Amniotic epithelial cell (primary cell): Measurements from ENCODE around the gene TOR2A.
"Not testable (repeated sequence)": the region's sequence is repeated elsewhere in the genome, so short reads cannot be mapped to it uniquely, and the experiment has no call there.

Experiments used
- DNase-seq: peaks from one replicate; pipeline ENCODE4 v3.0.0-alpha.2; 2010; ENCODE audit warnings: low read depth

The TOR2A gene

GRCh38 chr9:127768698-127769097 is 33.6 kb upstream of the TOR2A start:
- DNase-seq, result no peak

DNA sequence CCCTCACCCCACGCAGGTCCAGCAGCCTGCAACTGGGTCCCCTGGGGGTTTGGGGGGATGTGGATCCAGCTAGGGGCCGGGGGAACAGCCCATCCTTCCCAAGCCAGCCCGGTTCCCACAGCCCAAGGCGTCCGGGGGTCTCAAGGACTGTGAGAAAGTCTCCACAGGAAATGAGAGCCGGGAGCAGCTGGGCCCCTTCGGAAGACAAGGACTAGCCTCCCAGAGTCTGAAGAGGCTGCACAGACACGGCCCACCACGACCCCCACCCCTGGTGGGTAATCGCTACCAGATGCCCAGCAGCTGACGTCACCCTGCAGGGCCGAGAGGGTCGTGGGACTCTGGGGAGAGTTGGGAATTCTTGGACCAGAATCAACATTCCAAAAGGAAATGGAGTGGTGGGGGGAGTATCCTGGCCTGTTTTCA is 32.8 kb upstream of the TOR2A start:
- DNase-seq, result no peak

GRCh38 chr9:127767410-127767809 is 32.3 kb upstream of the TOR2A start:
- DNase-seq, result no peak

DNA sequence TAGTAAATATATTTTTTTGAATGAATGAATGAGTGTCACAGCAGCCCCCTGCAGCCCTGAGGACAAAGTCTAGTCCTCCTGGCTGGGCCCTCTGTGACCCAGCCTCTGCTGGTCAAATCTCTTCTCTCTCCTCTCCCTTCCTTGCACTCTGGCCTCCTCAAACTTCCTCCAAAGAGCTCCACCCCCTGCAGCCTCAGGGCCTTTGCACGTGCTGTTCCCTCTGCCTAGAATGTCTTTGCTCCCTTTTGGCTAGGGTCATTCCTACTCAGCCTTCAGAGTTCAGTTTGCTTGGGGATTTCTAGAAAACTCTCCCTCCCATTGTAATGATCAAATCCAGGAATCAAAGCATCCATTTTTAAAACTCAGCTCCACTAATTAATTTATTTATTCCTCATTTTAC is 30.3 kb upstream of the TOR2A start:
- no peak for DNase-seq

DNA sequence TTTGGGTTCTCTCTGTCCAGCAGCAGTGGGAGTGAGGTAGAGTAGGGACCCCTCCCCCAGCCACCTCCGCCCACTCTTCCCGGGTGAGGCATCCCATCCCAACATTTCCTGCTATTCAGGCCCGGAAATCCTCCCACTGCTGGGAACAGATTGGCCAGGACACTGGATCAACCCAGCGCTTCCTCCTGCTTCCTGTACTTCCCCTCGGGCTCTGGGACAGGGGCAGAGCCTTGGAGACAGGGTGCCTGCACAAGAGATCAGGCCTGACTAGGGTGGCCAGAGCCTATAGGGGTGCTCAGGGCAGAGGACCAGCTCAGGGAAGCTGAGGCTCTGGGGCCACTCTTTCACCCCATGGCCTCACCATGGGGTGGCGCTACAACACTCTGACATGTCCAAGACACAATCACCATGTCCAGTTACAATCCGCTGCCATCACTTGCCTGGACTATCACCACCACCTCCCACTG is 28.9 kb upstream of the TOR2A start:
- no peak for DNase-seq

- no peak for DNase-seq
These were observed 27.1 kb upstream of the TOR2A start for GRCh38 chr9:127762111-127762676.

GRCh38 chr9:127761491-127761956 is 26.4 kb upstream of the TOR2A start:
- no peak for DNase-seq

DNA sequence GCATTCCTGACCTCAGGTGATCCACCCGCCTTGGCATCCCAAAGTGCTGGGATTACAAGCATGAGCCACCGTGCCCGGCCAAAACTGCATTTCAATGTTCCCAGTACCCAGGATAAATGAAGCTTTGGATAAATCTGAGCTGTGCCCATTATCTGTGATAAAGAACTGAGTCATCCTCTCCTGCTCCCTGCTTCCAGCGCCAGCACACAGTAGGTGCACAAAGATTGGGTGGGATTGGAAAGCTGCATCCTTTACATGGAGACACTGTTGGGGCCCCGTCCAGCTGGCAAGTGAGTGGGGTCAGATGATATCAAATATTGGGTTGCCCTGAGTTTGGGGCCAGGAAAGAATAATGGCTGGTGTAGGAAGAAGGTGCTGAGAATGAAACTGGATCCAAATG is 26.0 kb upstream of the TOR2A start:
- no peak for DNase-seq

DNA sequence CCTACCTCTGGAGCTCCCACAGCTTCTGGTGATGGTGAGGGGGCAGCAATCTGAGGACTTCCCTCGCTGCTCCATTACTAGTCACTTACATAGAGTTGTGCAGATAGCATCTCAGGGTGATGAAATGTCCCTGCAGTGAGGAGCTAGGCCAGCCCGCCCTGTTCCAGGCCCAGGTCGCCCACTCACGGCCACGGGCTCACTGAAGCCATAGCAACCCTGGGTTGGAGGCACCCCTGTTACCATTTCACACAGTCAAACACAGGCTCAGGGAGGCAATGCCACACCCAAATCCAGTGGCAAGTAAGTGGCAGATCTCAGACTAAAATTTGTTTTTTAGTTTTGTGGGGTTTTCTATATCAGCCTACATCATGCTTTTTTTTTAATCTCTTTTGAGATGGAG is 23.7 kb upstream of the TOR2A start:
- no peak for DNase-seq

DNA sequence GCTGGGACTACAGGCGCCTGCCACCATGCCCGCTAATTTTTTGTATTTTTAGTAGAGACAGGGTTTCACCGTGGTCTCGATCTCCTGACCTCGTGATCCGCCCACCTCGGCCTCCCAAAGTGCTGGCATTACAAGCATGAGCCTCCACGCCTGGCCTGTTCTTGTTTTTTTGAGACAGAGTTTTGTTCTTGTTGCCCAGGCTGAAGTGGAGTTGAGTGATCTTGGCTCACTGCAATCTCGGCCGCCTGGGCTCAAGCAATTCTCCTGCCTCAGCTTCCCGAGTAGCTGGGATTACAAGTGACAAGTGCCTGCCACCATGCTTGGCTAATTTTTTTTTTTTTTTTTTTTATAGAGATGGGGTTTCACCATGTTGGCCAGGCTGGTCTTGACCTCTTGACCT is 21.7 kb upstream of the TOR2A start:
- not testable (repeated sequence) for DNase-seq

DNA sequence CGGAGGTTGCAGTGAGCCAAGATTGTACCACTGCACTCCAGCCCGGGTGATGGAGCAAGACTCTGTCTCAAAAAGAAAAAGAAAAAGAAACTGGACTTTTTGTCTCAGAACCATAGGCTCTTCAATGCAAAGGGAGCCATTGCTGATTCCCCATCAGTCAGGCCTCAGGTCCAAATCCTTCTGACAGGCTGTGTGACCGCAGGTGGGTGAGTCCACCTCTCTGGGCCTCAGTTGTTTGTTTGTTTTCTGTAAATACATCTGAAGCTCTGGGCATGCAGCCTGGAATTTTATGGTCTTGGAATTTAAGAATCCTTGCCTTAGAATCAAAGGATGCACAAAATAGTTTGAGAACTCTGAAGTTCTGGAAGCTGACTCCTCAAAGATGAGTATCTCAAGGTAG is 21.1 kb upstream of the TOR2A start:
- DNase-seq, result no peak

GRCh38 chr9:127755061-127756060 is 20.3 kb upstream of the TOR2A start:
- no peak for DNase-seq

- no peak for DNase-seq
These were observed 19.3 kb upstream of the TOR2A start for GRCh38 chr9:127754099-127755060.

GRCh38 chr9:127753622-127754021 is 18.5 kb upstream of the TOR2A start:
- no peak for DNase-seq

DNA sequence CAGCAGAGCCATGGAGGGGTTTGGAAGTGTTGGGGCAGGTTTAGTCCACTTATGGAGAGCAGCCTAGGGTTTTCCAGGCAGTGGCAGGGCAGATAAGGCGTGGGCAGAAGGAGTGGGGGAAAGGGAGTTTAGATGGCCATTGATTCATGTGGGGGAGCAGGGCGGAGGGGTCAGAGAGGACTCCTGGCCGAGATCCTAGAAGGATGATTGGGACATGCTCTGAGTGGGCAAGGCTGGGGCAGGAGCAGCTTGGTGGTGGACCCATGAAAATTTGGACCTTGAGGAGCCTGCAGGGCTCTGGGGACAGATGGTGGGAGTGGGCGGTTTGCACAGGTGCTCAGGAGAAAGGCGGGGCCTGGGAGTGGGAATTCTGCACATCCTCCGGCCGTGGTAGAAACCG is 18.1 kb upstream of the TOR2A start:
- DNase-seq, result no peak

- DNase-seq, result no peak
These were observed 16.4 kb upstream of the TOR2A start for GRCh38 chr9:127751269-127752054.

DNA sequence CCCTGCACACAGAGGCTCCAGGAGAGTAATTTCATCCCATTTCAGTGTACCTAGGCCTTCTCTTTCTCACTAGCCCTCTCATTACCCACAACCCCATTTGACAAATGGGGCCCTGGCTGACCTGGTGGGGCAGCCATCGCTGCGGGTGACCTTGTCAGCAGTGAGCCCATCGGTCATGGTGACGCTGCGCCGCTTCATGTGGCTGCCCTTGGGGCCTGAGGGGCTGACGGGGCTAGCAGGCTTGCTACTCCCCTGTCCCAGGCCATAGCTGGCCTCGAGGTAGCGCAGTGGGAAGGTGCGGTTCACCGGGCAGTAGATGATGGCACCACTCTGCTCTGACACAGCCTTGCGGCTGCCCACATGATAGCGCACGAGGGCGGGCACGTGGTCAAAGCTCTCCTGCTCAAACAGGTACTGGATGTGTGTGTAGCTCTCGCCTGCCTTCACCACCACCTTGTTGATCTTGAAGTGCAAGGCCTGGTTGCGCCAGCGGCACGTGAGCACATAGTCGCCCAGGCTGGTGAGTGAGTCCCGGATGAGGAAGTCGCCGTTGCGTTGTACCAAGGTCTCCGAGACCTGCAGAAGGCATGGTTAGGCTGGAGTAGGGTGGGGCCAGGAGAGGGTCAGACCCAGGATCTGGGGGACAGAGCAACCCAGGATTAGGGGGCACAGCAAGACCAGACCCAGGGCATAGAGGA is 14.1 kb upstream of the TOR2A start:
- DNase-seq, result no peak

DNA sequence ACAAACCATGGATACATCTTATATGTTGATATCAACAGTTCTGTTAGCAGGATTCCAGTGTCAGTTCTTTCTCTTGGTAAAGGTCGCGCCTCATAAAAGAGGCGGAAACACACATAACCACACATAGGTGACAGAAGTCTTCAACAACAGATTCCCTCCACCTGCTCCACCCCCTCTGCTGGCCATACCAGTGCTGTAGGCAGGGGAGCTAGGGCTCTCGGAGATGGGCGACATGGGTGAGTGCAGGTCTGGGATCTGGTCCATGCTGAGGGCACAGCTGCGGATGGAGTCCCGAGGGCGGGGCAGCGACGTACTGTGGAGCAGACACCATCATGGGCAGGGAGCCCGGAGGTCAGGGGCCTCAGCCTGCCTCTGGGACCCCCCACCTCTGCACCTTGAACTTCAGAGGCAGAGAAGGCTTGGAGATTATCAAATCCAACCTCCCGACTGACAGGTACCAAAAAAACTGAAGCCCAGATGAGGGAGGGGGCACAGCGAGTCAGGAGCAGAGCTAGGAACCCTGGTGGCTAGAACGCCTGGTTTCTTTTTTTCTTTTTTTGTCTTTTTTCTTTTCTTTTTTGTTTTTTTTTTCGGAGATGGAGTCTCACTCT is 12.0 kb upstream of the TOR2A start:
- DNase-seq, result no peak

DNA sequence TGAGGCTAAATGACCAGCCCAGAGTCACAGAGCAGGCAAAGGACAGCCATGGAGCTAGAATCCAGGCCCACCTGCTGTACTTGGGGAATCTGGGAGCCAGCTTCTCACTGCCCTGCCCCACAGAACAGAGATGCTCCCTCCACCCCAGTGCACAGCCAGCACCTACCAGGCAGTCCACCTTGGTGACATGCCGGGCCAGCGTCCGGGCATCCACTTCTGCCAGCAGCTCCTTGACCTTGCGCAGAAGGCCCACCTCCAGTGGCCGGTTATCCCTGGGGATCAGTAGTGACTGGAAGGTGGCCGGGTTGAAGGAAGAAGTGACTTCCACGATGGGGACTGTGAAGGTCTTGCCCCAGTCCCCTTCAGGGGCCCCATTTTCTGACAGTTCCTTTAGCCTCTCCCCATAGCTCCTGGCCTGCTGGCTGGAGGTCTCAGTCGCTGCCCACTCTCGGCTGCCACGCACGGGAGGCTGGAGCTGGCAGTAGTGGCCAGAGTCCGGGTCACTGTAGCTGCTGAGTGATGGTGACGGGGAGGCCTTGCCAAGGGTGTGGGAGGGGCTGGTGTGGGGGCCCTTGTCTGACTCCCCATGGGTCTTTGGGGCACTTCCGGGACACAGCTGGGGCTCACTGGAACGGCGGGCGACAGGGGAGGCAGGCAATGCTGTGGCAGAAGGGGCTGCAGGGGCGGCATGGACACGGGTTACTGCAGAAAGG is 9.5 kb upstream of the TOR2A start:
- DNase-seq, result no peak
